OCI-LY7 (cell line): Measurements from ENCODE around the gene ARFGAP3. TPM values are rescaled to one million over a fixed set of nuclear protein-coding genes. Genes with fewer than 3 reads are reported as not detected.

ENCODE experiments used
- BruUV-seq: library from RNA; stranded (reverse); fragments of 400-500 nt; replicated peaks from 2 replicates; lab custom pipeline; 2021; lab: Mats Ljungman, UMichigan
- CTCF ChIA-PET: fragments of 300-600 bp; sonication (Branson Sonifier 250); formaldehyde crosslinking; loops from one replicate; lab custom pipeline; 2022; ENCODE audit warnings: antibody characterized with exemption; ENCODE audit not compliant: unreplicated experiment; lab: Charles Lee
- POLR2A ChIA-PET: fragments of 300-600 bp; sonication (Branson Sonifier 250); formaldehyde crosslinking; loops from one replicate; lab custom pipeline; 2022; ENCODE audit warnings: antibody characterized with exemption; lab: Charles Lee
- DNase-seq: peaks from one replicate; pipeline ENCODE4 v3.0.0-alpha.2; 2015; ENCODE audit warnings: low spot score
- H2AFZ ChIP-seq: fragments of 200-600 bp; sonication (generic), shearing (Covaris generic); 2 replicates; pipeline ENCODE4 v1.6.1; 2014; ENCODE audit warnings: mild to moderate bottlenecking, antibody characterized with exemption, low read length, moderate library complexity
- H3K27ac ChIP-seq: fragments of 200-600 bp; sonication (generic); 2 replicates; pipeline ENCODE4 v1.5.1; 2014; ENCODE audit warnings: mixed run types, low read depth, mild to moderate bottlenecking, moderate library complexity, low read length, inconsistent platforms; ENCODE audit not compliant: poor library complexity, severe bottlenecking
- H3K36me3 ChIP-seq: fragments of 200-600 bp; sonication (generic); 2 replicates; pipeline ENCODE4 v1.6.1; 2014; ENCODE audit warnings: mild to moderate bottlenecking, antibody characterized with exemption, low read length, moderate library complexity, mixed read lengths; ENCODE audit not compliant: insufficient read depth
- H3K4me1 ChIP-seq: fragments of 200-600 bp; sonication (generic); 2 replicates; pipeline ENCODE4 v1.5.1; 2014; ENCODE audit warnings: mild to moderate bottlenecking, low read length; ENCODE audit not compliant: insufficient read depth, poor library complexity, severe bottlenecking
- H3K4me2 ChIP-seq: fragments of 200-600 bp; sonication (generic); 2 replicates; pipeline ENCODE4 v1.6.1; 2014; ENCODE audit warnings: mild to moderate bottlenecking, low read length
- H3K4me3 ChIP-seq: fragments of 200-600 bp; sonication (generic); 2 replicates; pipeline ENCODE4 v1.5.1; 2014; ENCODE audit warnings: mild to moderate bottlenecking, low read depth, low read length; ENCODE audit not compliant: poor library complexity, severe bottlenecking
- H3K79me2 ChIP-seq: fragments of 200-600 bp; sonication (generic); 2 replicates; pipeline ENCODE4 v1.6.1; 2016; ENCODE audit warnings: low read depth, mild to moderate bottlenecking, low read length, moderate library complexity, mixed read lengths; ENCODE audit not compliant: insufficient read depth
- H3K9me2 ChIP-seq: fragments of 200-600 bp; sonication (generic); 2 replicates; pipeline ENCODE4 v1.6.1; 2016; ENCODE audit warnings: mild to moderate bottlenecking, low read length, mixed read lengths; ENCODE audit not compliant: insufficient read depth
- H3K9me3 ChIP-seq: fragments of 200-600 bp; sonication (generic); 2 replicates; pipeline ENCODE4 v1.6.1; 2014; ENCODE audit warnings: mild to moderate bottlenecking, mixed run types, low read length, mixed read lengths
- H4K20me1 ChIP-seq: fragments of 200-600 bp; sonication (generic); 2 replicates; pipeline ENCODE4 v1.6.1; 2014; ENCODE audit warnings: mild to moderate bottlenecking, antibody characterized with exemption, low read length, moderate library complexity, mixed read lengths; ENCODE audit not compliant: insufficient read depth
- CTCF ChIP-seq: fragments of 200-600 bp; sonication (generic); conservative IDR thresholded peaks from 2 replicates; pipeline ENCODE4 v1.5.1; 2014; ENCODE audit warnings: mild to moderate bottlenecking, antibody characterized with exemption, low read length, moderate library complexity, mixed read lengths
- EZH2phosphoT487 ChIP-seq: fragments of 200-600 bp; sonication (generic); IDR thresholded peaks from 2 replicates; pipeline ENCODE4 v1.6.1; 2018; ENCODE audit warnings: low read depth, borderline replicate concordance, mild to moderate bottlenecking, mixed run types, antibody characterized with exemption, low read length, moderate library complexity, mixed read lengths
- intact Hi-C: fragments of 100-400 bp; cut with micrococcal nuclease; formaldehyde crosslinking; loops from one replicate; pipeline ENCODE4 v1.10.0; 2022; ENCODE audit not compliant: unreplicated experiment
- total RNA-seq, 2 experiments: library from RNA; depleted of rRNA in 1 of 2; stranded (reverse); fragments of >200 nt in 1 of 2; shearing (Covaris generic) in 1 of 2; gene quantifications; 2 replicates each; pipeline ENCODE4 v1.2.3, GENCODE V29; 2014 to 2022

Gene ARFGAP3
- total RNA-seq, 2 experiments from 2014 or later, result 24.2 to 47.0 TPM

GRCh38 chr22:42892571-42893316 lies 35.7 kb upstream of the ARFGAP3 start:
- Histone ChIP-seq H3K27ac (no peak overlapping the region), H3K36me3 (peaks cover 13% of the 10 kb centered on the region), H3K4me3 (no peak overlapping the region), H3K4me2 (no peak overlapping the region), H3K4me1 (peaks cover 24% of the 10 kb centered on the region), H2AFZ (no peak overlapping the region), H4K20me1 (no peaks in the 10 kb centered on the region), H3K79me2 (no peaks in the 10 kb centered on the region), H3K9me3 (no peaks in the 10 kb centered on the region), H3K9me2 (no peaks in the 10 kb centered on the region)
- DNase-seq, result no peak
- ChIA-PET POLR2A (no interaction called here), CTCF (no interaction called here)
- BruUV-seq, result no TSS peak
- no peak for TF ChIP-seq EZH2phosphoT487
- intact Hi-C loops, result no loop called here

- ChIA-PET POLR2A (no interaction called here), CTCF (no interaction called here)
- Histone ChIP-seq H3K79me2 (no peaks in the 10 kb centered on the region), H3K27ac (no peak overlapping the region), H3K4me1 (peaks cover 24% of the 10 kb centered on the region), H3K9me2 (no peaks in the 10 kb centered on the region), H3K4me3 (no peak overlapping the region), H2AFZ (no peak overlapping the region), H3K9me3 (no peaks in the 10 kb centered on the region), H3K4me2 (no peak overlapping the region), H4K20me1 (no peaks in the 10 kb centered on the region), H3K36me3 (peaks cover 13% of the 10 kb centered on the region)
- BruUV-seq, result no TSS peak
- no peak for TF ChIP-seq CTCF
- no peak for TF ChIP-seq EZH2phosphoT487
- DNase-seq, result no peak
- intact Hi-C loops, result no loop called here
Observed at GRCh38 chr22:42892156-42892555, 35.1 kb upstream of the ARFGAP3 start.

GRCh38 chr22:42891696-42892095 lies 34.6 kb upstream of the ARFGAP3 start:
- Histone ChIP-seq H3K4me2 (no peak overlapping the region), H4K20me1 (no peaks in the 10 kb centered on the region), H3K9me3 (no peaks in the 10 kb centered on the region), H3K4me1 (peaks cover 22% of the 10 kb centered on the region), H3K27ac (no peak overlapping the region), H3K36me3 (peaks cover 13% of the 10 kb centered on the region), H3K79me2 (no peaks in the 10 kb centered on the region), H3K9me2 (no peaks in the 10 kb centered on the region), H3K4me3 (no peak overlapping the region), H2AFZ (no peak overlapping the region)
- intact Hi-C loops, result no loop called here
- POLR2A ChIA-PET, result no interaction called here
- TF ChIP-seq EZH2phosphoT487, result no peak
- TF ChIP-seq CTCF, result no peak
- CTCF ChIA-PET, result no interaction called here
- BruUV-seq, result no TSS peak
- DNase-seq, result no peak
